Measurements from ENCODE around the gene CLEC3B.

Gene CLEC3B

DNA sequence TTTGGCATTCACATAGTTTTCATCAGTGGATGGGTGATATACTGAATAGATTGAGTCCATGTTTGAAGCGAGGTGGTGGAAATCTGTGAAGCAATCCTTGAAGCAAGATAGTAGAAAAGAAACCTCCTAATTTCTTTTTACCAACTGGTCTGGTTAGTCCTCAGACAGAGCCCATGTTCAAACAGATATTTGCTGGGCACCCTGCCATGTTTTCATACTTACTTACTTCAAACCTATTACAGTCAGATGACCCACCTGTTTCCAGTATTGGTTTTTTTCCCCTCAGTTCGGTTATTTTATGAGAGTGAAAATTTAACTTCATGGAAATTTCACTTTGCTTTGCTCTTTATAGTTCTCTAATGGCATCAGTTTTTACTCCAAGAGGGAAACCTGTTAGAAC is 26.3 kb upstream of the CLEC3B start:
- Histone ChIP-seq H3K9ac (ENCODE audit: low read depth, low read length, poor library complexity) (no peak overlapping the region), H3K4ac (ENCODE audit: low read length) (no peak overlapping the region), H2AK5ac (ENCODE audit: low read depth, low read length) (no peak overlapping the region), H3K23ac (ENCODE audit: low read depth, low read length, poor library complexity) (no peak overlapping the region), H2BK120ac (ENCODE audit: low read depth, low read length) (no peak overlapping the region), H3K18ac (ENCODE audit: low read length) (no peak overlapping the region), H2BK15ac (ENCODE audit: low read length) (no peak overlapping the region), H2BK5ac (ENCODE audit: low read length) (no peak overlapping the region), H3K27ac (replicated peaks; ENCODE audit: low read length) (no peak overlapping the region), H4K91ac (ENCODE audit: low read depth, low read length, poor library complexity) (no peak overlapping the region), H3K79me1 (ENCODE audit: low read depth, low read length) (no peaks in the 10 kb centered on the region), H3K27me3 (ENCODE audit: control insufficient read depth in 3 of 3, insufficient read depth in 3 of 3, low read depth in 1 of 3, low read length in 3 of 3) (no peaks in the 10 kb centered on the region), H4K8ac (ENCODE audit: low read depth, low read length) (no peak overlapping the region), H2BK12ac (ENCODE audit: low read length) (no peak overlapping the region), H3K36me3 (replicated peaks in 1 of 2; ENCODE audit: control insufficient read depth in 2 of 2, insufficient read depth in 2 of 2, low read length in 2 of 2) (peaks cover 40 to 91% of the 10 kb centered on the region in 2 donors), H3K9me3 (replicated peaks in 1 of 2; ENCODE audit: control insufficient read depth in 2 of 2, insufficient read depth in 1 of 2, low read depth in 1 of 2, low read length in 2 of 2) (peaks cover 4 to 13% of the 10 kb centered on the region in 2 donors), H3K4me3 (ENCODE audit: low read length in 2 of 2) (no peak overlapping the region), H3K4me1 (ENCODE audit: control insufficient read depth in 2 of 2, insufficient read depth in 1 of 2, low read depth in 1 of 2, low read length in 2 of 2) (no peaks in the 10 kb centered on the region), H3K4me2 (ENCODE audit: insufficient read depth, low read length, poor library complexity, severe bottlenecking) (no peak overlapping the region), H3K14ac (ENCODE audit: low read length) (no peak overlapping the region), H2AFZ (ENCODE audit: low read length) (no peak overlapping the region)
- no peak for DNase-seq (ENCODE audit: low spot score)
- no CpG with 5 or more reads among the region's 2 CpGs for WGBS, 2 donors (ENCODE audit: extremely low coverage in 2 of 2, insufficient read length in 2 of 2, insufficient replicate concordance in 1 of 2)

DNA sequence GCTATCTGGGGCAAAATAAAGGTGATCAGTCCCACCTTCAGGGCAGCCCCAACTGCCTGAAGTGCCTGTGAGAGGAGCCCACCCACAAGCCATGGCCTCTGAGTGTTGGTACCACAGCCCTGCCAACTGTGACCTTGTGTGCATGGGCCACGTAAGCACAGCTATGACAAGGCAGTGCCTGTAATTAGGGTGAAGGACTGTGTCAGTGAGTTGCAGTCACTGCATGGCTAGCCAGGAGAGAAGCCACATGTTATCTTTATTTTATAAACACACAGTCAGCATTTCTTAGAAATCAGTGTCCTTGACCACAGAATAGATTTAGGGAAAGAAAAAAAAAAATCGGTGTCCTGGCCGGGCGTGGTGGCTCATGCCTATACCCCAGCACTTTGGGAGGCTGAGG is 25.3 kb upstream of the CLEC3B start:
- Histone ChIP-seq H3K27ac (replicated peaks; ENCODE audit: low read length) (no peak overlapping the region), H3K4me2 (ENCODE audit: insufficient read depth, low read length, poor library complexity, severe bottlenecking) (no peak overlapping the region), H2BK120ac (ENCODE audit: low read depth, low read length) (no peak overlapping the region), H2AFZ (ENCODE audit: low read length) (no peak overlapping the region), H3K23ac (ENCODE audit: low read depth, low read length, poor library complexity) (no peak overlapping the region), H4K8ac (ENCODE audit: low read depth, low read length) (no peak overlapping the region), H3K14ac (ENCODE audit: low read length) (no peak overlapping the region), H3K4me3 (ENCODE audit: low read length in 2 of 2) (no peak overlapping the region), H3K18ac (ENCODE audit: low read length) (no peak overlapping the region), H3K36me3 (replicated peaks in 1 of 2; ENCODE audit: control insufficient read depth in 2 of 2, insufficient read depth in 2 of 2, low read length in 2 of 2) (peaks cover 46 to 96% of the 10 kb centered on the region in 2 donors), H4K91ac (ENCODE audit: low read depth, low read length, poor library complexity) (no peak overlapping the region), H3K79me1 (ENCODE audit: low read depth, low read length) (no peaks in the 10 kb centered on the region), H3K9me3 (replicated peaks in 1 of 2; ENCODE audit: control insufficient read depth in 2 of 2, insufficient read depth in 1 of 2, low read depth in 1 of 2, low read length in 2 of 2) (peaks cover 10 to 23% of the 10 kb centered on the region in 2 donors), H2BK12ac (ENCODE audit: low read length) (no peak overlapping the region), H3K4ac (ENCODE audit: low read length) (no peak overlapping the region), H2BK15ac (ENCODE audit: low read length) (no peak overlapping the region), H3K4me1 (ENCODE audit: control insufficient read depth in 2 of 2, insufficient read depth in 1 of 2, low read depth in 1 of 2, low read length in 2 of 2) (no peaks in the 10 kb centered on the region), H3K27me3 (ENCODE audit: control insufficient read depth in 3 of 3, insufficient read depth in 3 of 3, low read depth in 1 of 3, low read length in 3 of 3) (no peaks in the 10 kb centered on the region), H3K9ac (ENCODE audit: low read depth, low read length, poor library complexity) (no peak overlapping the region), H2BK5ac (ENCODE audit: low read length) (no peak overlapping the region), H2AK5ac (ENCODE audit: low read depth, low read length) (no peak overlapping the region)
- DNase-seq (ENCODE audit: low spot score), result no peak
- WGBS, 2 donors (ENCODE audit: extremely low coverage in 2 of 2, insufficient read length in 2 of 2, insufficient replicate concordance in 1 of 2), result no CpG with 5 or more reads among the region's 4 CpGs

DNA sequence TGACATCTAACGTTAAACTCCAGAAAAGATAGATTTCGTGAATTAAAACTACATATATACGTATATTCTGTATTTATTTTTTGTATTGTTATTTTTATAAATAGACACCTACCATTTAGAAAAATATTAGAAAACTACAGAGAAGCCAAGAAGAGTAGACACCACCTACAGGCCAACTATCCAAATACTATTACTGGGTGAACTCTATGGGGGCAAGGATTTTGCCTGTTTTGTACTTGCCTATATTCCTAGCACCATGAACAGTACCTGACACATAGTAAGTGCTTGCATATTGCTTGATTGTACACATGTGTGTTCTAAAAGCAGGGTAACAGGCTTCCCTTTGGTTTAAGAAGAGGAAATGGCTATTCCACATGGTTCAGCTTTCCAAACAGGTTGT is 24.4 kb upstream of the CLEC3B start:
- H4K91ac ChIP-seq (ENCODE audit: low read depth, low read length, poor library complexity), result no peak overlapping the region
- H3K4me2 ChIP-seq (ENCODE audit: insufficient read depth, low read length, poor library complexity, severe bottlenecking), result no peak overlapping the region
- no peak overlapping the region for H4K8ac ChIP-seq (ENCODE audit: low read depth, low read length)
- H2AK5ac ChIP-seq (ENCODE audit: low read depth, low read length), result no peak overlapping the region
- H3K4me1 ChIP-seq (ENCODE audit: control insufficient read depth in 2 of 2, insufficient read depth in 1 of 2, low read depth in 1 of 2, low read length in 2 of 2), result no peaks in the 10 kb centered on the region
- no CpG with 5 or more reads among the region's 3 CpGs for WGBS, 2 donors (ENCODE audit: extremely low coverage in 2 of 2, insufficient read length in 2 of 2, insufficient replicate concordance in 1 of 2)
- no peak overlapping the region for H3K4me3 ChIP-seq (ENCODE audit: low read length in 2 of 2)
- no peak overlapping the region for H2AFZ ChIP-seq (ENCODE audit: low read length)
- no peaks in the 10 kb centered on the region for H3K27me3 ChIP-seq (ENCODE audit: control insufficient read depth in 3 of 3, insufficient read depth in 3 of 3, low read depth in 1 of 3, low read length in 3 of 3)
- H3K18ac ChIP-seq (ENCODE audit: low read length), result no peak overlapping the region
- H3K23ac ChIP-seq (ENCODE audit: low read depth, low read length, poor library complexity), result no peak overlapping the region
- H2BK5ac ChIP-seq (ENCODE audit: low read length), result no peak overlapping the region
- H3K36me3 ChIP-seq (replicated peaks in 1 of 2; ENCODE audit: control insufficient read depth in 2 of 2, insufficient read depth in 2 of 2, low read length in 2 of 2), result peaks cover 43 to 88% of the 10 kb centered on the region in 2 donors
- no peak overlapping the region for H3K14ac ChIP-seq (ENCODE audit: low read length)
- H3K4ac ChIP-seq (ENCODE audit: low read length), result no peak overlapping the region
- H2BK15ac ChIP-seq (ENCODE audit: low read length), result no peak overlapping the region
- H3K79me1 ChIP-seq (ENCODE audit: low read depth, low read length), result no peaks in the 10 kb centered on the region
- H2BK12ac ChIP-seq (ENCODE audit: low read length), result no peak overlapping the region
- DNase-seq (ENCODE audit: low spot score), result no peak
- peaks cover 10 to 24% of the 10 kb centered on the region in 2 donors for H3K9me3 ChIP-seq (replicated peaks in 1 of 2; ENCODE audit: control insufficient read depth in 2 of 2, insufficient read depth in 1 of 2, low read depth in 1 of 2, low read length in 2 of 2)
- no peak overlapping the region for H3K27ac ChIP-seq (replicated peaks; ENCODE audit: low read length)
- no peak overlapping the region for H3K9ac ChIP-seq (ENCODE audit: low read depth, low read length, poor library complexity)
- H2BK120ac ChIP-seq (ENCODE audit: low read depth, low read length), result no peak overlapping the region

DNA sequence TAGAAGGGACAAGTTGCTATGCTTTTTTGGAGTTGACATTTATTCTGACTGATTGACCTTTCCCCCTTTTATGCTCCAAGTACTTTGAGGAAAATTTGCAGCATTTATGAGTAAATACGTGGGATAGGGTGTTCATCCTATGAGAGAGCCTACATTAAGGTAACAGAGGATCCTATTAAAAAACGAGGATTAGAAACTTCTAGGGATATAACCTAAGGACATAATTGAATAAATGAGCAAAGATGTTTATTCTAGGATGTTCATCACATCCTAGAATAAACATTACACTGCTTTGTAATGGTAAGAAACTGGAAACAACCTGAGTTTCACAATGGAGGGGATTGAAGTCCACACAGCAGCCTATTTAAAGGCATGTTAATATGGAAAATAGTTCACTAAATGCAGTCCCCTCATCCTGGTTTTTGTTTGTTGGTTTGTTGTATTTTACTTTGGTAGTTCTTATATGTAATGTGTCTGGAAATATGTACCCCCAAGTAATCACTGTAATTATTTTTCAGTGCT is 23.9 kb upstream of the CLEC3B start:
- H3K4me1 ChIP-seq (ENCODE audit: control insufficient read depth in 2 of 2, insufficient read depth in 1 of 2, low read depth in 1 of 2, low read length in 2 of 2), result no peaks in the 10 kb centered on the region
- H2BK15ac ChIP-seq (ENCODE audit: low read length), result no peak overlapping the region
- no CpG with 5 or more reads among the region's 2 CpGs for WGBS, 2 donors (ENCODE audit: extremely low coverage in 2 of 2, insufficient read length in 2 of 2, insufficient replicate concordance in 1 of 2)
- no peak for DNase-seq (ENCODE audit: low spot score)
- no peak overlapping the region for H2BK5ac ChIP-seq (ENCODE audit: low read length)
- H3K9me3 ChIP-seq (replicated peaks in 1 of 2; ENCODE audit: control insufficient read depth in 2 of 2, insufficient read depth in 1 of 2, low read depth in 1 of 2, low read length in 2 of 2), result peaks cover 11 to 24% of the 10 kb centered on the region in 2 donors
- no peak overlapping the region for H3K14ac ChIP-seq (ENCODE audit: low read length)
- H2BK120ac ChIP-seq (ENCODE audit: low read depth, low read length), result no peak overlapping the region
- H4K8ac ChIP-seq (ENCODE audit: low read depth, low read length), result no peak overlapping the region
- H3K4me3 ChIP-seq (ENCODE audit: low read length in 2 of 2), result no peak overlapping the region
- H3K4ac ChIP-seq (ENCODE audit: low read length), result no peak overlapping the region
- H3K27me3 ChIP-seq (ENCODE audit: control insufficient read depth in 3 of 3, insufficient read depth in 3 of 3, low read depth in 1 of 3, low read length in 3 of 3), result no peaks in the 10 kb centered on the region
- H2AFZ ChIP-seq (ENCODE audit: low read length), result no peak overlapping the region
- H2BK12ac ChIP-seq (ENCODE audit: low read length), result no peak overlapping the region
- peaks cover 2% of the 10 kb centered on the region for H3K79me1 ChIP-seq (ENCODE audit: low read depth, low read length)
- H2AK5ac ChIP-seq (ENCODE audit: low read depth, low read length), result no peak overlapping the region
- H3K4me2 ChIP-seq (ENCODE audit: insufficient read depth, low read length, poor library complexity, severe bottlenecking), result no peak overlapping the region
- H3K36me3 ChIP-seq (replicated peaks in 1 of 2; ENCODE audit: control insufficient read depth in 2 of 2, insufficient read depth in 2 of 2, low read length in 2 of 2), result peaks cover 44 to 88% of the 10 kb centered on the region in 2 donors
- no peak overlapping the region for H3K9ac ChIP-seq (ENCODE audit: low read depth, low read length, poor library complexity)
- H3K27ac ChIP-seq (replicated peaks; ENCODE audit: low read length), result no peak overlapping the region
- no peak overlapping the region for H3K23ac ChIP-seq (ENCODE audit: low read depth, low read length, poor library complexity)
- no peak overlapping the region for H3K18ac ChIP-seq (ENCODE audit: low read length)
- H4K91ac ChIP-seq (ENCODE audit: low read depth, low read length, poor library complexity), result no peak overlapping the region
